HCT116 (cell line): ENCODE data around the gene GLMP. TPM values are rescaled to one million over a fixed set of nuclear protein-coding genes. Genes with fewer than 3 reads are reported as not detected.

Source experiments
- ATAC-seq: fragments of 200-7000 bp; cut with Tn5 transposase; 2 replicates; pipeline ENCODE4 v1.9.1; 2020; ENCODE audit warnings: mild to moderate bottlenecking, moderate library complexity
- BruUV-seq: library from RNA; stranded (reverse); fragments of 400-500 nt; replicated peaks from 2 replicates; lab custom pipeline; 2021; lab: Mats Ljungman, UMichigan
- CTCF ChIA-PET: fragments of 300-600 bp; sonication (Branson Sonifier 250); formaldehyde crosslinking; loops from one replicate; lab custom pipeline; 2021; ENCODE audit warnings: antibody characterized with exemption; lab: Charles Lee
- POLR2A ChIA-PET: fragments of 300-600, 350-600 bp; sonication (Branson Sonifier 250); formaldehyde crosslinking; loops from one replicate; lab custom pipeline; 2021; ENCODE audit warnings: antibody characterized with exemption; lab: Charles Lee
- RAD21 ChIA-PET, 2 experiments: fragments of 300-600 bp; sonication (Branson Sonifier 250); formaldehyde crosslinking; loops; one replicate each; lab custom pipeline; 2023; ENCODE audit warnings: low total read pairs in 2 of 2; ENCODE audit not compliant: uncharacterized antibody in 2 of 2, unreplicated experiment in 2 of 2, low non-redundant PET in 1 of 2; lab: Charles Lee
- DNase-seq: peaks from one replicate; pipeline ENCODE4 v3.0.0-alpha.2; 2010; ENCODE audit warnings: low read depth, low spot score
- H2AFZ ChIP-seq: fragments of 200-600 bp; shearing (Covaris generic), sonication (generic); 2 replicates; pipeline ENCODE4 v1.6.1; 2017; ENCODE audit warnings: low read depth, mixed run types, mixed read lengths, antibody characterized with exemption, low read length; ENCODE audit not compliant: poor library complexity, severe bottlenecking
- H3K27ac ChIP-seq: 2 replicates; pipeline ENCODE4 v1.5.1; 2012; ENCODE audit warnings: low read depth, low read length
- H3K27me3 ChIP-seq: fragments of 200-600 bp; sonication (generic); 2 replicates; pipeline ENCODE4 v1.6.1; 2016; ENCODE audit warnings: mixed run types, low read length, mixed read lengths; ENCODE audit not compliant: insufficient read depth
- H3K36me3 ChIP-seq, 2 experiments: fragments of 200-500 bp in 1 of 2; fragments of 200-600 bp in 1 of 2; sonication (Bioruptor generic) in 1 of 2; sonication (generic) in 1 of 2; 2 replicates each; pipeline versions ENCODE4 v1.5.1 to v1.6.1; 2014 to 2016; ENCODE audit warnings: low read length in 2 of 2, inconsistent platforms in 1 of 2, mixed read lengths in 1 of 2, mixed run types in 1 of 2; ENCODE audit not compliant: insufficient read depth in 2 of 2, control insufficient read depth in 1 of 2
- H3K4me1 ChIP-seq, 2 experiments: fragments of 200-600 bp in 1 of 2; sonication (generic) in 1 of 2; 2 replicates each; pipeline versions ENCODE4 v1.5.1 to v1.6.1; 2012 to 2017; ENCODE audit warnings: low read length in 2 of 2, inconsistent platforms in 1 of 2, mild to moderate bottlenecking in 1 of 2, mixed read lengths in 1 of 2, mixed run types in 1 of 2, moderate library complexity in 1 of 2; ENCODE audit not compliant: insufficient read depth in 2 of 2, control insufficient read depth in 1 of 2
- H3K4me2 ChIP-seq: fragments of 200-600 bp; sonication (generic); 2 replicates; pipeline ENCODE4 v1.6.1; 2017; ENCODE audit warnings: mixed run types, low read length, mixed read lengths
- H3K4me3 ChIP-seq, 2 experiments: fragments of 200-600 bp in 1 of 2; sonication (generic) in 1 of 2; replicated peaks in 1 of 2; 2 replicates each; pipeline ENCODE4 v1.5.1; 2011 to 2016; ENCODE audit warnings: low read length in 2 of 2, control low read depth in 1 of 2, low read depth in 1 of 2, mild to moderate bottlenecking in 1 of 2, mixed read lengths in 1 of 2, mixed run types in 1 of 2
- H3K79me2 ChIP-seq: fragments of 200-600 bp; sonication (generic); 2 replicates; pipeline ENCODE4 v1.6.1; 2017; ENCODE audit warnings: mild to moderate bottlenecking, mixed run types, low read length, moderate library complexity, mixed read lengths; ENCODE audit not compliant: insufficient read depth
- H3K9ac ChIP-seq: fragments of 200-600 bp; sonication (generic); 2 replicates; pipeline ENCODE4 v1.6.1; 2016; ENCODE audit warnings: low read length, mixed read lengths
- H3K9me2 ChIP-seq: fragments of 200-600 bp; sonication (generic), shearing (Covaris generic); 2 replicates; pipeline ENCODE4 v1.6.1; 2017; ENCODE audit warnings: mixed run types, mild to moderate bottlenecking, moderate library complexity; ENCODE audit not compliant: insufficient read depth
- H3K9me3 ChIP-seq, 2 experiments: fragments of 200-500 bp in 1 of 2; fragments of 200-600 bp in 1 of 2; sonication (Bioruptor generic) in 1 of 2; sonication (generic) in 1 of 2; 2 replicates each; pipeline ENCODE4 v1.6.1; 2014 to 2017; ENCODE audit warnings: low read length in 2 of 2, mixed read lengths in 2 of 2, inconsistent platforms in 1 of 2, low read depth in 1 of 2, mild to moderate bottlenecking in 1 of 2, mixed run types in 1 of 2, moderate library complexity in 1 of 2; ENCODE audit not compliant: control insufficient read depth in 1 of 2, insufficient read depth in 1 of 2
- H4K20me1 ChIP-seq: fragments of 200-600 bp; sonication (generic), shearing (Covaris generic); 2 replicates; pipeline ENCODE4 v1.6.1; 2017; ENCODE audit warnings: mixed run types, mild to moderate bottlenecking, moderate library complexity; ENCODE audit not compliant: insufficient read depth
- CEBPB ChIP-seq: IDR thresholded peaks from 2 replicates; pipeline ENCODE4 v1.6.1; 2012; ENCODE audit warnings: low read depth
- EGR1 ChIP-seq: IDR thresholded peaks from 2 replicates; pipeline ENCODE4 v1.6.1; 2012; ENCODE audit warnings: low read depth
- ELF1 ChIP-seq: IDR thresholded peaks from 2 replicates; pipeline ENCODE4 v1.6.1; 2012; ENCODE audit warnings: low read depth, borderline replicate concordance
- FOSL1 ChIP-seq: IDR thresholded peaks from 2 replicates; pipeline ENCODE4 v1.6.1; 2012; ENCODE audit warnings: low read depth
- MAX ChIP-seq: IDR thresholded peaks from 2 replicates; pipeline ENCODE4 v1.6.1; 2012
- POLR2A ChIP-seq: IDR thresholded peaks from 2 replicates; pipeline ENCODE4 v1.7.0; 2011; ENCODE audit warnings: borderline replicate concordance; ENCODE audit not compliant: insufficient read depth, insufficient read length; ENCODE audit errors: extremely low read depth
- RAD21 ChIP-seq: IDR thresholded peaks from 2 replicates; pipeline ENCODE4 v1.6.1; 2012; ENCODE audit warnings: low read depth, mild to moderate bottlenecking
- REST ChIP-seq: IDR thresholded peaks from 2 replicates; pipeline ENCODE4 v1.6.1; 2012; ENCODE audit warnings: low read depth
- SP1 ChIP-seq: IDR thresholded peaks from 2 replicates; pipeline ENCODE4 v1.6.1; 2012; ENCODE audit warnings: low read depth
- SRF ChIP-seq: IDR thresholded peaks from 2 replicates; pipeline ENCODE4 v1.6.1; 2012; ENCODE audit warnings: low read depth
- TCF7L2 ChIP-seq: IDR thresholded peaks from 2 replicates; pipeline ENCODE4 v1.7.0; 2011; ENCODE audit warnings: borderline replicate concordance, inconsistent platforms; ENCODE audit not compliant: insufficient read depth, insufficient read length; ENCODE audit errors: extremely low read depth
- ZFX ChIP-seq: fragments of 450-650 bp; IDR thresholded peaks from 2 replicates; pipeline ENCODE4 v1.6.1; 2017
- intact Hi-C: fragments of 100-400 bp; cut with micrococcal nuclease; formaldehyde crosslinking; loops from 2 replicates; pipeline ENCODE4 v1.10.0; 2022
- total RNA-seq: library from RNA; stranded (reverse); gene quantifications from one replicate; pipeline ENCODE4 v1.2.1, GENCODE V29; 2021; ENCODE audit not compliant: unreplicated experiment
- TF ChIP-seq, protein P1 (sequence below): IDR thresholded peaks from 2 replicates; pipeline ENCODE4 v1.6.1; 2012

Gene GLMP
- total RNA-seq, 1 experiment from 2014 or later = 27.8 TPM

DNA sequence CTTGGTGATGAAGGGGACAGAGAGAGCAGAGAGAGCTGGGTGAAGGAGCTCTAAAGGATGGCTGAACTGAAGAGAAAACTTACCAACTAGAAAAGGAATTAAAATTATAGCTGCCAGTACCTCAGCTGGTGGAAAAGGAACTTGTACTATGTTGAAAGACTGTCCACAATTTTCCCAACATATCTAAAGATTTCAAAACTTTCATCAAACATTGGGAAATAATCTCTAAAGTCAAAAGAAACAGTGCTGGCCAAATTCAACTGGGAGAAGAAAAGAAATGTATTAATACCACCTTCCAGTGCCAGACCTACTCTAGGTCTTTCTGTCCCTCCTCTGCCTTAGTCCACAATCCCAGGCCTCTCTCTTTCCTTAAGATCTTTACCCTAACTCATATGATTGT, 18.9 kb downstream of the GLMP start:
- no peak for TF ChIP-seq REST
- no peak for TF ChIP-seq POLR2A
- TF ChIP-seq TCF7L2 = no peak
- TF ChIP-seq SP1 = no peak
- no peak for TF ChIP-seq SRF
- TF ChIP-seq MAX = no peak
- TF ChIP-seq CEBPB = no peak
- TF ChIP-seq ZFX = no peak
- TF ChIP-seq EGR1 = no peak
- TF ChIP-seq, protein P1, sequence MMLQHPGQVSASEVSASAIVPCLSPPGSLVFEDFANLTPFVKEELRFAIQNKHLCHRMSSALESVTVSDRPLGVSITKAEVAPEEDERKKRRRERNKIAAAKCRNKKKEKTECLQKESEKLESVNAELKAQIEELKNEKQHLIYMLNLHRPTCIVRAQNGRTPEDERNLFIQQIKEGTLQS = no peak
- no peak for TF ChIP-seq ELF1
- no peak for TF ChIP-seq FOSL1
- TF ChIP-seq RAD21 = no peak
- H3K79me2 ChIP-seq = peaks cover 42% of the 10 kb centered on the region

More for the DNA sequence above, 18.9 kb downstream of the GLMP start:
- Histone ChIP-seq H3K36me3 (peaks cover 65 to 82% of the 10 kb centered on the region in 2 experiments), H3K4me1 (peaks cover 10 to 11% of the 10 kb centered on the region in 2 experiments), H4K20me1 (peaks cover 8% of the 10 kb centered on the region; the same call in 1 of the 2 replicates), H3K27me3 (no peaks in the 10 kb centered on the region), H3K27ac (no peak overlapping the region), H2AFZ (no peak overlapping the region), H3K9me3 (no peaks in the 10 kb centered on the region), H3K9me2 (no peaks in the 10 kb centered on the region), H3K9ac (no peak overlapping the region), H3K4me2 (no peak overlapping the region), H3K4me3 (no peak overlapping the region)
- ChIA-PET CTCF (no interaction called here), POLR2A (no interaction called here), RAD21 (no interaction called here)
- ATAC-seq (no peak), DNase-seq (no peak)
- intact Hi-C loops = no loop called here
- no TSS peak for BruUV-seq
